ENCODE data around the gene RND3. TPM values are rescaled to one million over a fixed set of nuclear protein-coding genes. Genes with fewer than 3 reads are reported as not detected.

Gene RND3
- total RNA-seq, 1 donor from 2014 or later, result 62.1 TPM

DNA sequence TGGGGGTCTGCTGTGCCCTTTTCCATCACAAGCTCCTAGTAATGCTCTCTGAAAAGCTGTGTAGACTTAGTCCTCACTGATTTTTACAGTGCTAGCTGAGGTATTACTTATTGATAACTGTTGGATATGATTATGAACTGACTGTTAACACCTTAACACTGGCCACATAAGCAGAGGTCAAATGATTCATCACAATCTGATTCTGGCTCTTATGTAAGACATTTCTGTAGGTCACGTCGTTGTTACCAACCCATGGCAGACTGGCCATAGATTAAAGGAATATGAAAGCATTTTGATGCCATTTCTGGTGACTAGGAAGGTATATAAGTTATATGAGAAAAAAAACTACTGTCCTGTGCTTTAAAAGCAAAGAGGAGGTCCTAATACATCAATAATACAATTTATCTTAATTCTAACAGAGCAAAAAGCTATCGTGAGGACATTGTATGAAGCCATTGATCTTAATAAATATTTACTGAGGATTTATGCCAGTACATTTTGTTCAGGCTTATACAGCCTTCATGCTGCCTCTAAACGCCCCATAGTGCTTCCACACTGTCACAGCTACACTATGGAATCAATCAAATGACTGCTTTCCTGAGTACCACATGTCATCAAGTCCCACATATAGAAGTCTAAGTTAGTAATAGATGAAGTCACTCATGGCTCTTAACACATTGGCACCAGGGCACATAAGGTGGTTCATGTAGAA lies 6.9 kb upstream of the RND3 start:
- intact Hi-C loops (cut with DNase I), result no loop called here
- no peak for TF ChIP-seq POLR2A (IDR thresholded peaks at IDR 0.05)
- no peak for TF ChIP-seq POLR2AphosphoS5 (IDR thresholded peaks at IDR 0.05; ENCODE audit: insufficient read depth in 1 of 2, low read depth in 1 of 2)
- TF ChIP-seq CTCF (IDR thresholded peaks at IDR 0.05), result no peak
- DNase-seq (ENCODE audit: extremely low spot score in 2 of 2), result no peak
- no peaks in the 10 kb centered on the region for H3K4me1 ChIP-seq
- no peaks in the 10 kb centered on the region for H3K36me3 ChIP-seq
- H3K9me3 ChIP-seq, result no peaks in the 10 kb centered on the region
- no peaks in the 10 kb centered on the region for H3K27me3 ChIP-seq
- no peak overlapping the region for H3K27ac ChIP-seq
- no peak overlapping the region for H3K4me3 ChIP-seq

DNA sequence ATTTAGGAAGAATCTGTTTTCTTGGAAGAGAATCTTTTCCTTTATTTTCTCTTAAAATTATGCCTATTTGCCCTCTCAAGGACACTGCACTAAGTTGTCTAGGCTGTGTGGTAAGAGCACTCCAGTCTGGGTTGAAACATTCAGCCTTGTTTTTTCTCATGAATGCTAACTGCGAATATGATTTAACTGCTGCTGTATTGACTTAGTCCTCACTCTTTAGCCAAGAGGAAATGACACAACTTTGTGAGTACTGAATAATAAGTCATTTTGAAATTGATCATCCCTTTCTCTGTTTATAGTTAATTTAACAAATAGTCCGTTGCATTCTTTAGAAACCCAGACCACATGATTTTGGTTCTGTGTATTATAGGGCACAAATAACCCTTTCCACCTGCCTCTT lies 4.5 kb upstream of the RND3 start:
- no peaks in the 10 kb centered on the region for H3K9me3 ChIP-seq
- H3K4me3 ChIP-seq, result no peak overlapping the region
- intact Hi-C loops (cut with DNase I), result no loop called here
- H3K4me1 ChIP-seq, result no peaks in the 10 kb centered on the region
- TF ChIP-seq POLR2AphosphoS5 (IDR thresholded peaks at IDR 0.05; ENCODE audit: insufficient read depth in 1 of 2, low read depth in 1 of 2) (no peak), POLR2A (IDR thresholded peaks at IDR 0.05) (no peak), CTCF (IDR thresholded peaks at IDR 0.05) (no peak)
- H3K27ac ChIP-seq, result no peak overlapping the region
- DNase-seq (ENCODE audit: extremely low spot score in 2 of 2), result no peak
- H3K27me3 ChIP-seq, result no peaks in the 10 kb centered on the region
- H3K36me3 ChIP-seq, result no peaks in the 10 kb centered on the region

GRCh38 chr2:150491430-150491829 lies 4.0 kb upstream of the RND3 start:
- Histone ChIP-seq H3K4me1 (no peaks in the 10 kb centered on the region), H3K27ac (no peak overlapping the region), H3K4me3 (no peak overlapping the region), H3K9me3 (no peaks in the 10 kb centered on the region), H3K36me3 (no peaks in the 10 kb centered on the region), H3K27me3 (no peaks in the 10 kb centered on the region)
- DNase-seq (ENCODE audit: extremely low spot score in 2 of 2), result no peak
- no peak for TF ChIP-seq POLR2A (IDR thresholded peaks at IDR 0.05)
- TF ChIP-seq POLR2AphosphoS5 (IDR thresholded peaks at IDR 0.05; ENCODE audit: insufficient read depth in 1 of 2, low read depth in 1 of 2), result no peak
- TF ChIP-seq CTCF (IDR thresholded peaks at IDR 0.05), result no peak
- intact Hi-C loops (cut with DNase I), result no loop called here

DNA sequence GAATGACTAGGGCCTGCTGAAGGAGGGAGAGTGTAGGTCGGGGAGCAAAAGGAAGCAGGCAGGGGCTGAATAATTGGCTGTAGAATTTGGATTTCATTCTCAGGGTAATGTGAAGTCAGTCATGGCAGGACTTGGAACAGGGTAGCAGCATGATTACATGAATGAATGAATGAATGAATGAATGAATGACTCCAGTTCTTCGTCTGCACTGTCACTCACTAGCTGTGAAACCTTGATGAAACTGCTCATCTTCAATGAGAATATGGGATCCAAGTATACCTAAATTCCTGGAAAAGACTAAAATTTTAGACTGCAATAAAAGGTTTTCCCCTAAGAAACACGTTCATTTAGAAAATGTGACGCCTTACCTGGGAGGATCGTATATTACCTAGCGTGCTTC lies 3.0 kb upstream of the RND3 start:
- no peaks in the 10 kb centered on the region for H3K27me3 ChIP-seq
- H3K27ac ChIP-seq, result no peak overlapping the region
- no peaks in the 10 kb centered on the region for H3K9me3 ChIP-seq
- H3K36me3 ChIP-seq, result no peaks in the 10 kb centered on the region
- no peaks in the 10 kb centered on the region for H3K4me1 ChIP-seq
- intact Hi-C loops (cut with DNase I), result no loop called here
- TF ChIP-seq POLR2AphosphoS5 (IDR thresholded peaks at IDR 0.05; ENCODE audit: insufficient read depth in 1 of 2, low read depth in 1 of 2) (no peak), CTCF (IDR thresholded peaks at IDR 0.05) (no peak), POLR2A (IDR thresholded peaks at IDR 0.05) (no peak)
- H3K4me3 ChIP-seq, result no peak overlapping the region
- no peak for DNase-seq (ENCODE audit: extremely low spot score in 2 of 2)

Measured in vagina (tissue), 2 donors.